HG02884 (cell line): ENCODE measurements around the gene CD8B.
"Not testable (repeated sequence)": the region's sequence is repeated elsewhere in the genome, so short reads cannot be mapped to it uniquely, and the experiment has no call there.

Source experiments
- ATAC-seq: cut with Tn5 transposase; IDR thresholded peaks from one replicate; pipeline ENCODE4 v1.9.1; 2021; ENCODE audit warnings: mild to moderate bottlenecking, moderate library complexity; ENCODE audit not compliant: unreplicated experiment

Gene CD8B

DNA sequence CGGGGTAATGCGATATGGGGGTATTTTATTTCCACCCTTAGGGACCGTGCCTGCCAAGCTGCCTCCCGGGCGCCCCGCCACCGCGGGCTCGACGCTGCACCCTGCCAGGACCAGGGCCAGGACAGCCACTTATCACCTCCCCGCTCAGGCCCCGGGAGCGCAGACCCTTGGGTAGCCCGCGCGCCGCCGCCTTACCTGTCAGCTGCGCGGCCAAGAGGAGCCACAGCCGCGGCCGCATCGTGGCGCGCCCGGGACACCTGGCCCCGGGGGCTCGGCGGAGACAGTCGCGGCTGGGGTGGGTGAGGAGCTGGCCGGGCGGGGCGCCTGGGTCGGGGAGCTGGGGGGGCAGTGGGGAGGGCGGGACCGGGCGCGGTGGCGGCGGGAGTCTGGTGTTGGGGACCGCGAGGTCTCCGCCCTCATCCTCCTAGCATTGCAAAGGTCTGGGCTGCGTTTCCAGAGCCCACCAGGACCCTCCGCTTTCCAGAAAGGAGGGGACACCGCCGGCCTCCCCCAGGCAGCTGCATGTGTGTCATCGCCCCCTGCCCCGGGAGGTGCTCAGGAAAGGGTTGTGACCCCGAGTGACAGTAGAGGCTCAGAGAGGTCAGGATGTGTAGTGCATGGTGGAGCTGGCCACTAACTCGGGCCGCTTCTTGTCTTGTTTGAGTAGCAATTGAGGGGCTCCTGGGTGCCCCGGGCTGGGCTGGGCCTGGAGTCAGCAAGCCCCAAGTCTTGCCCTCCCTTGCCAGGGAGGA, at the start of gene CD8B:
Gene CD8B (minus strand): TSS at position 259 of the 752 bp plus-strand sequence. CDS start 21 bp downstream, at position 238.
- not testable (repeated sequence) for ATAC-seq

DNA sequence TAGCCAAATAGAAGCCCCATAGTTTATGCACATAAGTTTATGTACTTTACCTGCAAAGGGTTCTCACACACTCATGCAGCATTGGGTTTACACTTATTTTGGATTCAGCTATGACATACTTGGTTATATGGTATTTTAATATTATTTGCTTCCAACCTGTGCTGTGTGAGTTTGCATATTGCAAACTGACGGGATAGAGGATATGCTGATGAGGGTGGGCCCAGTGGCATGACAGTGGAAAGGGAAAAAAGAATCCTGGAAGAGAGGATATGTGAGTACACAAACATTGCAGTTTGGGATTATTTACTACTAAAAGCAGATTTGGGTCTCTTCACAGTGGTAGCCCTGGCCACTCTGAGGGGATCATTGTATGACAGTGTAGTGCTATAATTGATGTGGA, 44.2 kb upstream of the CD8B start:
- ATAC-seq: not testable (repeated sequence)

DNA sequence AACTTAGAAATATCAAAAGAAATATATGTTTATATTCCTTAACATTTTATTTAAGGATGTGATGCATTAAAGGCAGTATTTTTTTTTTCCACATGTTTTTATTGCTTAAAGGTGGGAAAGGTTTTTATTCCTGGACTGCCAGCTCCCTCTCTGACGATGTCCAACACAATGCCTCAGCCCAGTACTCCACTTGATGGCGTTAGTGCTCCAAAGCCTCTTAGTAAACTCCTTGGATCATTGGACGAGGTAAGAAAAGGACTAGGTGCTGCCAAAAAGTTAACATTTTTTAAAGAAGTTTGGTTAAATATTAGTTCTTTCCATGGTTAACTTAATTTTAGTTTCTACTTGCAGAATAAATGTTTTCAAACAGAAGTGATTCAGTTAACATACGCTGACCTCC, 39.0 kb upstream of the CD8B start:
- ATAC-seq: not testable (repeated sequence)

DNA sequence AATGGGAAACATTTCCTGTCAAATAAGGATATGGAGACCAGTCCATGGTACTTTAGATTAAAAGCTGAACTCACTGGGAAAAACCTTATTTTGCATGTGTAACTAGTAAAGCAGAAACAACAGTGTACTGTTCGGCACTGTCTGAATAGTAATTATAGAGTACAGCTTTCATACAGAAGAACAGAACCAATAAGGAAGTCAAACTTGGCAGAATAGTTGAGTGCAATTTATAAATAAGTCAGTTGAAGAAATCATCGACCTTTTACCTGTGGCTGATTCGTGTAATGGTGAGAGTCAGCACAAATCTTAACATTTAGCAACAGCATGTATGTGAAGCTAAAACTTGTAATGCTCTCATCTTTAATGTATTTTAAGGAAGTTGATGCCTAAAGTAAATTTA, 24.3 kb upstream of the CD8B start:
- ATAC-seq: not testable (repeated sequence)

DNA sequence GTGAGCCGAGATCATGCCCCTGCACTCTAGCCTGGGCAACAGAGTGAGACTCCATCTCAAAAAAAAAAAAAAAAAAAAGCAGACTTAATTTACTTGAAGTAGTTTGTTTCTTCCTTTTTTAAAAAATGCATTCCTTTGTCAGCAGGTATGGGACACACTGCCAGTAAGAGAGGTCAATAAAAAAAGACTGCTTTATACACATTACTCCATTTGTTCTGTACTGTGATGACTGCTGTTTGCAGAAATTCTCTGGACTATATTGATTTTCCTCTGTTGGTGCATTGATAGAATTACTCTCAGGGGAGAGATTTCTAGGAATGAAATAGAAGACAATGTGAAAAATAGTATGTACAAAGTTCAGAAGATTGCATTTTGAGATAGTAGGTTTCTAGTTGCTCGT, 21.2 kb upstream of the CD8B start:
- ATAC-seq: not testable (repeated sequence)

DNA sequence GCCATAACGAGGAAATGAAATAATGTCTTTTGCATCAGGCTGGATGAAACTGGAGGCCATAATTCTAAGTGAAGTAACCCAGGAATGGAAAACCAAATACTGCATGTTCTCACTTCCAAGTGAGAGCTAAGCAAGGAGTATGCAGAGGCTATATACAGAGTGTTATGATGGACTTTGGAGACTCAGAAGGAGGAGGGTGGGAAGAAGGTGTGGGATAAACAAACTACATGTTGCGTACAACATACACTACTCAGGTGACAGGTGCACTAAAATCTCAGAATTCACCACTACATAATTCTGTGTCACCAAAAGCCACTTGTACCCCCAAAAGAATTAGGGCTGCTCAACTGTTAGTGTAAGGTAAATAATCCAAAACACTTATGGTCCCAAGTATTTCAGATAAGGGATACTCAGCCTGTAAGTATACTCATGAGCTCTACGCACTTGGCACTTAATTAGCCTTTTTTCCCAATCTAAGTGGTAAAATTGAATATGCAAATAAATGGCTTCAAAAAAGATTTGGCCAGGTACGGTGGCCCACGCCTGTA, 20.5 kb upstream of the CD8B start:
- not testable (repeated sequence) for ATAC-seq

DNA sequence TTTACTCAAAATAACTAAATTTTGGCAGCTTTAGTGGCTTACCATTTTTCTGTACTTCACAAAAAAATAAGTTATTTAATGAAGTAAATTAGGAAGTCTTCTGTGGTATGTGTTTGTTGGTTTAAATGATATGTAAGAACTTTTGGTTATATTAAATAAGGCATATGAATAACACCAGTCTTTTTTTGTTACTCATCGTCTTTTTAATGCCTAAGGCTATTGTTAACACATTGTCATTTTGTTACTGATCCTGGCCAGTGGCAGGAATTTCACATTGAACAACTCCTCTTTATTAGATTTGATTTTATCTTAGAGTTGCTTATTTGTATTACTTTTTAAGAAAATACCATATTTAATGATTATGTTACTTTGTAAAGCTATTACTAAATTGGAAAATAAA, 17.3 kb upstream of the CD8B start:
- ATAC-seq: not testable (repeated sequence)

DNA sequence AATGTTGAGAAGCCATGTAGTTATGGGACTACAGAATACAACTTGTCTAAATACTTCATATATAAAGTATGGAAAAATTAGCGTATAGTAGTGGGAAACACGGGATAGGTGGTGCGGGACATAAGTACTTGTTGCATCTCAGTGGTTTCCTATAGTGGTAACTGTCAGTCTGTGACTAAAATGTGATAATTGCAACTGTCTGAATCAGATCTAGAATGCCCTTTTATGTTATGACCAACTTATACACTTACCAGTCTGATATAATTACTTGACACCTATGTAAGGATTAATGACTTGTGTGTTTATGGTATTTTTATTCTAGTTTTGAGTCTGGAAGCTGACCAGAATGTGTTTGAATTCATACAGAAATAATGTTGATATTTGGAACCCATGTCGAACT, 9.3 kb upstream of the CD8B start:
- not testable (repeated sequence) for ATAC-seq

DNA sequence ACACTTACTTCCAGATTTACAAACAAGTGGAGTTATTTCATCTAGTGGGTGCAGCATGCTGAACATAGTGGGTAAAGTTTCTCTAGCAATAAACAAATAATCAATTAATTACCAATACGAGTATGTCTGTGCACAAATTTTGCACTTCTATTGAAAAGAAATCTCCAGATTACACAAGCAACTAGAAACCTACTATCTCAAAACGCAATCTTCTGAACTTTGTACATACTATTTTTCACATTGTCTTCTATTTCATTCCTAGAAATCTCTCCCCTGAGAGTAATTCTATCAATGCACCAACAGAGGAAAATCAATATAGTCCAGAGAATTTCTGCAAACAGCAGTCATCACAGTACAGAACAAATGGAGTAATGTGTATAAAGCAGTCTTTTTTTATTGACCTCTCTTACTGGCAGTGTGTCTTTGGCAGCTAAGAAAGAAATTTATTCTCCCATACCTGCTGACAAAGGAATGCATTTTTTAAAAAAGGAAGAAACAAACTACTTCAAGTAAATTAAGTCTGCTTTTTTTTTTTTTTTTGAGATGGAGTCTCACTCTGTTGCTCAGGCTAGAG, 7.3 kb upstream of the CD8B start:
- not testable (repeated sequence) for ATAC-seq

DNA sequence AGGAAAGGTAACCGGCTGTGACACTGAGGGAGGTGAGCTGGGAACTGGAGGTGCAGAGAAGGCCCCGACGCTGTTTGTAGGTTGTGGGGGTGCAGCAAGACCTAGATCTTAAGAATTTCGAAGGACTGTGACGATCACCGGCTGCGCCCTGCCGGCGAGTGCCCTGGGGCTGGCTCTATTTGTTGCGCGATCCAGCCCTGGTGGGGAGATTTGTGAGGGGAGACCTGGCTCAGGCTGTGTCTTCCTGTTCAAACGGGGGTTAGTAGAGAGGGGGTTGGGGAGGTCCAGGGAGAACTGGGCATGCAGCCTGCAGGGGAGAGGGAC, 656 bp upstream of the CD8B start:
- ATAC-seq: not testable (repeated sequence)

DNA sequence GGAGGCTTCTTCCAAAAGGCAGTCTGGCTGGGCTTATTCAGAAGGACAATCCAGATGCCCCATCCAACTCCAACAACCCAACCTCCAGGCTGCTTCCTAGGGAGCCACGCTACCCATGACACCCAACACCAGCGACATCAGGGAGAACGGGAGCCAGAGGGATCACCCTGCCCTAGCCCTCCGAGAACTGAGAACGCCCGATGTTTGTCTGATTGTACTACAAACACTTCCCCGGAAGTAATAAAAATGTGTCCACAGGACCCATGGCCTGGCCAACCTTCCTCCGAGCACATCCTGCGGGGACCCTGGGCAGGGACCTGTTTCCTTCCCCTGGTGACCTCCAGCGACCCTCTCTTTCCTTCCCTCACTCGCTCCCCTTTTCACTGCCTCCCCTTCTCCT, 511 bp downstream of the CD8B start:
- not testable (repeated sequence) for ATAC-seq

DNA sequence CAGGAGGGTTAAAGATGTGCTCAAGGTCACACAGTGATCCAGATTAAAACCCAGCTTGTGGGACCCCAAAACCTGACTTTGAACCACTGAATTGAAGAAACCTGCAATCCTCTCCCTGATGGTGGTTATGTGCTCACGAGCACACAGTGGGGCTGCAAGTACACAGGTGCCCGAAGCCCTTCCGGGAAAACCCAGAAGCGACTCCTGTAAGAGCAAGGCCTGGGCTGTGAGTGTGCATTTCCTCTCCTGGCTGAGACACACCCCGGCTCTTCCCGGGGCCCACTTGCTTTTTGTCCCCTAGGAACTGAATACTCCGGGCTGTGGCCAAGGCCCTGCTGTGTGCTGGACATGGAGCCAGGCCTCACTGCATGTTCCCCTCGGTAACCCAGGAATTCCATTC, 1.1 kb downstream of the CD8B start:
- ATAC-seq: not testable (repeated sequence)

DNA sequence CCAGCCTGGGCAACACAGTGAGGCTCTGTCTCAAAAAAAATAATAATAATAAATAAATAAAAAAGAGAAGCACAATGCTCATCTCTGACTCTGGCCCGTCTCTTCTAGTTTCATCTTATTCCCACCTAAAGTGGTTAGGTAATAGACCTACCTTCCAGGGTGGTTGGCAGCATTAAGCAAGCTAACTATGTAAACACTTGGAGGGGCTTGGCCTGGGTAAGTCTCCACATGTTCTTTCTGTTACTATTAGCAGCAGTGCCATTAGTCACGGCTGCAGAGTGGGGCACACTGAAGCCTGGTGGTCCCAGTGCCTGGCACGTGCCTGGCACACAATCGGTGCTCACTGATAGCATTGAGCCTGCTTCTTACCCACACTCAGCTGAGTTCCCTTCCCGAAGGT, 4.0 kb downstream of the CD8B start:
- not testable (repeated sequence) for ATAC-seq

DNA sequence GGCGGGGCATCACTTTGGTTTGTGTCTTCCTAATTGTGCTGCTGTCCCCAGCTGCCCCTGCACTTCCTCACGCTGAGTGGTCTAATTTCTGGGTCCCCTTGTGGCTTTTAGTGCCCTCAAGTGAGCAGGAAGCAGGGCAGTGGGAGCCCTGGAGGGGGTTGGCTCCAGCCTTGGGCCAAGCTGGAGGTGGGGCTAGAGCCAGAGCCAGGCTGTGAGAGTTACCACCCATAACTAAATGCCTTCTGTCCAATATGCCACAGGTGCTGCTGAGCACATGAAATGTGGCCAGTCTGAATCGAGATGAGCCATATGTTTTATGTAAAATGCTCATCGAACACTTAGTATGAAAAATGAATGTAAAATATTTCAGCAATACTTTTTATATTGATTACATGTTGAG, 5.2 kb downstream of the CD8B start:
- ATAC-seq: not testable (repeated sequence)

DNA sequence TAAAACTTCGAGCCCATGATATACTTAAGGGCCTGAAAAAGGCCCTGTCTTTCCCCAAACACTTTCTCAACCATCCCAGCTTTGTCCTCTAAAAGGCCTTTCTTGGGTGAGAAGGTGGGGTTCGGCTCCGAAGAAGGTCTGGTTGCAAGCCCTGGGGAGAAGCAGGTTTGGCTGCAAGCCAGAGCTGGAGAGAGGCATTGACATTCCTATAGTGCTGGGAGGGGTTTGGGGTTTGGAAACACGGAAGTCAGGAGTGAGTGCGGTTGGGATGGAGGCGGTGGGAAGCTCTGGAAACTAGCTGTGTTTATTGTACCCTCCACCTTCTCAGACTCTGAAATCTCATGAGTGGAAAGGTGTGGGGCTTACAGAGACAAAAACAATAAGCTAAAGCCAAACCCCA, 5.7 kb downstream of the CD8B start:
- not testable (repeated sequence) for ATAC-seq

DNA sequence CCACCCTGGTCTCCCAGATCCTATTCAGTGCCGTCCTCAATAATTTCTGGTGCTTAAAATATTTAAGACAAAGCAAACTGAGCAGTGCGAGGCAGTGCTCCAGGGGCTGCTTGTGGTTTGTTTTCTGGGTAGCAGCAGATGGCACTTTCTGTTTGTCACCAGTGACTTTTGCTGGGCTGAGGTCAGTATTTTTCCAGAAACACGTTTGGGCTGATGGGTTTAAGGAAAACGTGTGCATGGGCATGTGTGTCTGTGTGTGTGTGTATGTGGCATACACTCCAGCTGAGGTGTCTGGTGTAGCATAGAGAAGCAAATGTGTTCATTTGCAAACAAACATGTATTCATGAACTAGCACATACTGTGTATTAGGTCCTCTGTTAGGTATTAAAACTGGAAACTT, 10.1 kb downstream of the CD8B start:
- ATAC-seq: not testable (repeated sequence)

DNA sequence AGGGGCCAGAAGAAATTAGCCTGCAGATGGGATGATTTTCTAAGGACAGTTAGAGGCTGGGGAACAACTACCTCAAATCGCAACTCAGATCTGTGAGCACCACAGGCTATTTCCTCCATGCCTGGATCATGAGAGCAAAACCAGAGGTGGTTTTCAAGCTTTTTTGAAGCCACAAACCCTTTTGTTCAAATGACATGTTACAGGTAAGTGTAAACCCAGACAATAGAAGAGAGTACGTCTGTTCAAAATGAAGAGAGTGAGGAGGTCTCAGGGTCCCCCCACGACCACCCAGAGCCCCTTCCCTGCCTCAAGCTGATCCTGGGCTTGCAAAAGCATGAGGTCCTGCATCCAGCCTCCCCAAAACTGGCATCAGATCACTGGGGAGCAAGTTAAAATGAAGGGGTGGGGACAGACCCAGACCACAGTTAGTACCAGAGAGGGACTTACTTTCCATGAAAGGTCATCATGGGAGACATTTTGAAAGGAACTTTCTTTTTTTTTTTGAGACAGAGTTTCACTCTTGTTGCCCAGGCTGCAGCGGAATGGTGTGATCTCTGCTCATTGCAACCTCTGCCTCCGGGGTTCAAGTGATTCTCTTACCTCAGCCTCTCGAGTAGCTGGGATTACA, 19.0 kb downstream of the CD8B start:
- not testable (repeated sequence) for ATAC-seq

DNA sequence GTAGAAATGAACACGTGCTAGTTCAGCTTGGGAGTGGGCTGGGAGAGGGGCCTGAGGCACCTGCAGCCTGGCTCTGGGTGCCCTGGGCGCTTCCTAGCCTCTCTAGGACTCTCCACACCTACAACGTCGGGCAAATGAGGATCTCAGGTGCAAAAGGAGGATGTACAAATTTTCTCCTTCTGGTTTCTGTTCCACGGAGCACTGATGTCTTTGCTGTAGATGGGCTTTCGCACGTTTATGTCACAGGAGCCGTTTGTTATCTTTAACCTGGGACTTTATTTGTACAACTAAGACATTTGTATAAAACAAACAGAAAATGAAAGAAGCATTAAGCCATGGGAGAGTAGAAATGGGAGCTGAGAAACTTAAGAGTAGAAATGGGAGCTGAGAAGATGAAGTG, 20.4 kb downstream of the CD8B start:
- ATAC-seq: not testable (repeated sequence)

DNA sequence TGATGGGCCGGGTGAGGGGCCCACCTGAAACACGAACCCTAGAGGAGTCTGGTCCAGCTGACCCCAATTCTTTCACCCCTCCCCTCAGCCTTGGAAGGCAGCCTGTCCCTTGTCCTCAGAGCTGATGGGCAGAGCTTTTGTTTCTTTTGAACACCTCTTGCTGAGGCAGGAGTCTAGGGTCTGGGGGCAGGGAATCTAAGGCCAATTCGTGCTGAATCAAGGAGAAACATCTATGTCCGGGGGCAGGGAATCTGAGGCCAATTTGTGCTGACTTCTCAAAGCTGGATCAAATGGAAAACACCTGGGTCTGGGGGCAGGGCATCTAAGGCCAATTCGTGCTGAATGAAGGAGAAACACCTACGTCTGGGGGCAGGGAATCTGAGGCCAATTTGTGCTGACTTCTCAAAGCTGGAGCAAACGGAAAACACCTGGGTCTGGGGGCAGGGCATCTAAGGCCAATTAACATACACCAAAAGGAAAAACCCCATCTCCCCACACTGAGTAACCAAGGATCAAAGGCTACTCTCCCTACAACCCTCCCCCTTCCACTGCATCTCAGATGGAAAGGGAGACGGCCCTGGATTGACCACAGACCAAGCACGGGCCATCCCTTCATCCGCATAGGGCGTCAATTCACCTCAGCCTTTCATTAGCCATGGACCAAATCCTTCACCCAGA, 21.7 kb downstream of the CD8B start:
- ATAC-seq: not testable (repeated sequence)

DNA sequence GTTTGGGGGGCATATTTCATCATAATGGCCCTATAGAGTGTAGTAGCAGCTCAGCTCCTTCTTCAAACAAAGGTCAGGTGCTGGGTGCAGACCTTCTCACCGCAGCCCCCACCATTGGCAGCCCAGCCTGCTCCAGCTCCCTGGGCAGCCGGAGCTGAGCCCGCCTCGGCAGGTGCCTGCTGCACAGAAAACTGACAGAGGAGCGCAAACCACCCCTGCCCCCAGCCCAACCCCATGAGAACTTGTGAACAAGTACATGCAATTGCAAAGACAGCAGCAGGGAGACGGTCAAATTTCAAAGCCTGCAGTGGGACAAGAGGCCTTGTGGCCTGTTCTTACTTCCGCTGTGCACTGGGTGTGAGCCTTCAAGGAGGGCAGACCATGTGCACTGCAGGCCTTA, 22.2 kb downstream of the CD8B start:
- not testable (repeated sequence) for ATAC-seq

DNA sequence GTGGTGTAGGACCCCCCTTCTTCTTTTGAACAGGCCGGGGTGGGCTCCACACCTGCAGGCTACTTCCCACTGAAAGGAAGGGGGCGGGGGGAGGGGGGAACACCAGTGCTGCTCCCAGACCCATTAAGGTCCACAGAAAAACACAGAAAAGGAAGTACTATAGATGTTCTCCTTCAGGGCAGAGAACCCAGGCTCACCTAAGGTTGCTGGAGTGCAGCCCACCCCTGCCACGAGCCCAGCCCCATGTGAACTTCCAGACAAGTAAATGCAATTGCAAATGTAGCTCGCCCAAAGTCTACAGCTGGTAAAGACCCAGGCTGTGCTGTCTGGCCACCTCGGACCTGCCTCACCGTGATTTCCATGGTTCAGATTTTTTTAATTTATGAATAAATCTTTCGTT, 24.0 kb downstream of the CD8B start:
- ATAC-seq: not testable (repeated sequence)
